BE2C (cell line): Measurements from ENCODE around the gene HEXD.

Experiments used
- DNase-seq: peaks from one replicate; pipeline ENCODE4 v3.0.0-alpha.2; 2020
- H3K27me3 ChIP-seq: fragments of 250-450 bp; sonication (Bioruptor Pico); 2 replicates; pipeline ENCODE4 v1.5.1; 2020; ENCODE audit warnings: mild to moderate bottlenecking
- H3K36me3 ChIP-seq: fragments of 250-450 bp; sonication (Bioruptor Pico); 2 replicates; pipeline ENCODE4 v1.5.1; 2020; ENCODE audit warnings: mild to moderate bottlenecking
- H3K4me1 ChIP-seq: fragments of 250-450 bp; sonication (Bioruptor Pico); 2 replicates; pipeline ENCODE4 v1.5.1; 2020
- H3K4me3 ChIP-seq: 2 replicates; pipeline ENCODE4 v1.5.1; 2011; ENCODE audit warnings: low read depth, low read length
- H3K9me3 ChIP-seq: fragments of 250-450 bp; sonication (Bioruptor Pico); 2 replicates; pipeline ENCODE4 v1.5.1; 2020
- TF ChIP-seq, protein P1 (sequence below): IDR thresholded peaks from 2 replicates; pipeline ENCODE4 v1.5.1; 2012; ENCODE audit warnings: mild to moderate bottlenecking, low read depth, low read length

HEXD gene

DNA sequence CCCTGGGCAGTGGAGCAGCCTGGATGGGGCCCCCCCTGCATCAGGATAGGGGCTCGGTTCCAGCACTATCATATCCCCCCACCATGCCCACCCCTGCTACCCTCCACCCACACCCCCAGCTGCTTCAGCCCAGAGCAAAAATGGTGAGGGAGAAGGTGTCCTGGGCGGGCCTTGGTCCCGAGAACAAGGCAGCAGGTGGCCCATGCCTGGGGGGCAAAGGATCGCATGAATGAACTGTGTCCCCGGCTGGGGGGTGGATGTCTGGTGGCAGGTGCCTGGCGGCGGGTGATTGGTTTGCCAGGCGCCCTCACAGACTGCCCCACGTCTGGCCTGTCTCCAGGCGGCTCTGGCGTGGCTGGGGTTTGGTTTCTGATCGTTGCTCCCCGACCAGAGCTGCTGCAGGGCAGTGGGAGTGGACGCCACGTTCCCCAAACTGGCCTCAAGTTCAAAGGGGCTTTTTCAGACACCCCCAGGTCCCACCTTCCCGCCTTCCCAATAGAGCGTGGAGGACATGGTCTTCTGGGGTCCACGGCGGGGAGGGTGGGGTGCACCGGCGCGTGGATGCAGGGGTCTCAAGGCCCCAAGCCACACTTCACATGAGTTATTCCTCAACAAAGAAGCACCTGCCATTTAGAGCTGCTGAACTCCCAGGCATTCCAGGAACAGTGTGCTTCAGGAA lies 34.0 kb upstream of the HEXD start:
- DNase-seq = peak; percentile 54
- H3K4me3 ChIP-seq = no peak overlapping the region
- peaks cover 13% of the 10 kb centered on the region; the same call in 1 of the 2 replicates for H3K27me3 ChIP-seq
- H3K9me3 ChIP-seq = no peaks in the 10 kb centered on the region
- no peaks in the 10 kb centered on the region for H3K36me3 ChIP-seq
- TF ChIP-seq, protein P1, sequence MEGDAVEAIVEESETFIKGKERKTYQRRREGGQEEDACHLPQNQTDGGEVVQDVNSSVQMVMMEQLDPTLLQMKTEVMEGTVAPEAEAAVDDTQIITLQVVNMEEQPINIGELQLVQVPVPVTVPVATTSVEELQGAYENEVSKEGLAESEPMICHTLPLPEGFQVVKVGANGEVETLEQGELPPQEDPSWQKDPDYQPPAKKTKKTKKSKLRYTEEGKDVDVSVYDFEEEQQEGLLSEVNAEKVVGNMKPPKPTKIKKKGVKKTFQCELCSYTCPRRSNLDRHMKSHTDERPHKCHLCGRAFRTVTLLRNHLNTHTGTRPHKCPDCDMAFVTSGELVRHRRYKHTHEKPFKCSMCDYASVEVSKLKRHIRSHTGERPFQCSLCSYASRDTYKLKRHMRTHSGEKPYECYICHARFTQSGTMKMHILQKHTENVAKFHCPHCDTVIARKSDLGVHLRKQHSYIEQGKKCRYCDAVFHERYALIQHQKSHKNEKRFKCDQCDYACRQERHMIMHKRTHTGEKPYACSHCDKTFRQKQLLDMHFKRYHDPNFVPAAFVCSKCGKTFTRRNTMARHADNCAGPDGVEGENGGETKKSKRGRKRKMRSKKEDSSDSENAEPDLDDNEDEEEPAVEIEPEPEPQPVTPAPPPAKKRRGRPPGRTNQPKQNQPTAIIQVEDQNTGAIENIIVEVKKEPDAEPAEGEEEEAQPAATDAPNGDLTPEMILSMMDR = no peak
- peaks cover 13% of the 10 kb centered on the region for H3K4me1 ChIP-seq

DNA sequence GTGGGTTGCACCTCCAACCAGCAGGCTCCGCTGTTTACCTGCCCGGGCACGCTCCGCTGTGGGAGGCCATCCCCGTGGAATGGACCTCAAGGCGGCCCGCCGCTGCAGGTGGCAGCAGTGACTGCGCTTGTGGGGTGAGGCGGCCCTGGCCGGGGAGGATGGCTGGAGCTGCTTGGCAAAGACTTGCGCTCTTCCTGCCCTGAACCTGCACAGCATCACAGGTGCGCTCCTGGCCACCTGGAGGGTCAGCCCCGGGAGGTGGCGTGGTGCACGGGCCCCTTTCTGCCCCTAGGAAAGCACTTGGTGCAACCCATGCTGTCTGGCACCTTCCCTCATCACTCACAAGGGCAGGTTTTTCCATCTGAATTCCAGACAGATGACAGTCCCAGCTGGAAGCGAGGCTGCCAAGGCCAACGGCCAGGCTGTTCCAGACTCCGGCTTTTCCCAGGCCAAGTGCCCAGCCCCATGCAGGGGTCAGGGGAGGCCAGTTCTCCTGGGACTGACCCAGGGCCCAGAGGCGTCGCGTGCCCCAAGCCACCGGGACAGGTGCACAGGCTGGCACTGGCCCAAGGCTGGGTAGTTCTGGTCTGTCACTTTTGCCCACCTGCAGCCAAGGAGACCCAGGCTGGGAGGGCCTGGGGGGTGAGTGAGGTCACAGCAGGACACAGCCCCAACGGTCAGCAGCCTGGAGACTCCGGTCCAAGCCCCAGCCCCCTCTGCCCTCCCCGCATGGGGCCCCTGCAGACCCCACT lies 33.2 kb upstream of the HEXD start:
- Histone ChIP-seq H3K4me1 (peaks cover 13% of the 10 kb centered on the region), H3K9me3 (no peaks in the 10 kb centered on the region), H3K27me3 (peaks cover 8% of the 10 kb centered on the region; the same call in 1 of the 2 replicates), H3K4me3 (no peak overlapping the region), H3K36me3 (no peaks in the 10 kb centered on the region)
- TF ChIP-seq, protein P1 = peak; percentile 10; the same call in 1 of the 2 replicates
- no peak for DNase-seq

DNA sequence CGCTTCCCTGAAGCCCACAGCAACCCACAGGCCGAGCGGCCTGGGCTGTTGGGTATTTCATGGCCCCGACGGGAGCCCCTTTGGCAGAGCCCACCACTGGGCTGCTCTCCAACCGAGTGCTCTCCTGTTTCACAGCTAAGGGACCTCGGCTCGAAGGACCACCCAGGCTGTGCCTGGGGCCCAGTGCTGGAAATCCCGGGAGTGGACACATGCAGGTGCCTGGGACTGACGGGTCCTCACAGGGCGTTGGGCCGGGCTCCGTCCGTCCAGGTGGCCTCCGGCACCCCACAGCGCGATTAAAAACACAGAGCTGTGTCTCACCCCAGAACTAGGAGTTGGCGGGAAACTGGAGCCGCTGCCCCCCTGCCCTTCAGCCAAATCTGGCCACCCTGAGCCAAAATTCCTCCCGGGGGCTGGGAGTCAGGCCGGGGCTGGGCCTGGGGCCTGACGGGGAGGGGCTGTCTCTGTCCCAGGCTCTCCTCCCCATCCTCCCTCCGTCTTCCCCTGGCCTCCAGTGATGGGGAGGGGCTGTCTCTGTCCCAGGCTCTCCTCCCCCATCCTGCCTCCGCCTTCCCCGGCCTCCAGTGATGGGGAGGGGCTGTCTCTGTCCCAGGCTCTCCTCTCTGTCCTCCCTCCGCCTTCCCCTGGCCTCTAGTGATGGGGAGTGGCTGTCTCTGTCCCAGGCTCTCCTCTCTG lies 32.4 kb upstream of the HEXD start:
- Histone ChIP-seq H3K4me3 (no peak overlapping the region), H3K9me3 (no peaks in the 10 kb centered on the region), H3K27me3 (no peaks in the 10 kb centered on the region), H3K4me1 (peaks cover 13% of the 10 kb centered on the region), H3K36me3 (no peaks in the 10 kb centered on the region)
- TF ChIP-seq, protein P1 = no peak
- DNase-seq = no peak

DNA sequence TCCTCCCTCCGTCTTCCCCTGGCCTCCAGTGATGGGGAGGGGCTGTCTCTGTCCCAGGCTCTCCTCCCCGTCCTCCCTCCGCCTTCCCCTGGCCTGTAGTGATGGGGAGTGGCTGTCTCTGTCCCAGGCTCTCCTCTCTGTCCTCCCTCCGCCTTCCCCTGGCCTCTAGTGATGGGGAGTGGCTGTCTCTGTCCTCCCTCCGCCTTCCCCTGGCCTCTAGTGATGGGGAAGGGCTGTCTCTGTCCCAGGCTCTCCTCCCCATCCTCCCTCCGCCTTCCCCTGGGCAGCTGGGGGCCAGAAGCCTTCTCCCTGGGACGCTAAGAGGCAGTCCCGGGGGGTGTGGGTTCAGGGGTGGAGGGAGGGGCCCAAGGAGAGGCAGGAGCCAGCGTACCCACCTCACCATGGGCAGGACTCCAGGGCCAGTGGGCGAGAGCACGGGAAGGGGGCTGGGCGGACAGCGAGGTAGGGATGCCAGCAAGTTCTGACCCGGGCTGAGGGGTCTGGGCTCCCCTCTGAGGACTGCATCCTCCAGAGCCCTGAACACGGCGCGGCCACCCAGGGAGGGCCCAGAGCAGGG lies 31.8 kb upstream of the HEXD start:
- TF ChIP-seq, protein P1 = no peak
- Histone ChIP-seq H3K36me3 (no peaks in the 10 kb centered on the region; the same call in 1 of the 2 replicates), H3K9me3 (no peaks in the 10 kb centered on the region), H3K27me3 (no peaks in the 10 kb centered on the region), H3K4me3 (no peak overlapping the region), H3K4me1 (peaks cover 13% of the 10 kb centered on the region)
- no peak for DNase-seq

DNA sequence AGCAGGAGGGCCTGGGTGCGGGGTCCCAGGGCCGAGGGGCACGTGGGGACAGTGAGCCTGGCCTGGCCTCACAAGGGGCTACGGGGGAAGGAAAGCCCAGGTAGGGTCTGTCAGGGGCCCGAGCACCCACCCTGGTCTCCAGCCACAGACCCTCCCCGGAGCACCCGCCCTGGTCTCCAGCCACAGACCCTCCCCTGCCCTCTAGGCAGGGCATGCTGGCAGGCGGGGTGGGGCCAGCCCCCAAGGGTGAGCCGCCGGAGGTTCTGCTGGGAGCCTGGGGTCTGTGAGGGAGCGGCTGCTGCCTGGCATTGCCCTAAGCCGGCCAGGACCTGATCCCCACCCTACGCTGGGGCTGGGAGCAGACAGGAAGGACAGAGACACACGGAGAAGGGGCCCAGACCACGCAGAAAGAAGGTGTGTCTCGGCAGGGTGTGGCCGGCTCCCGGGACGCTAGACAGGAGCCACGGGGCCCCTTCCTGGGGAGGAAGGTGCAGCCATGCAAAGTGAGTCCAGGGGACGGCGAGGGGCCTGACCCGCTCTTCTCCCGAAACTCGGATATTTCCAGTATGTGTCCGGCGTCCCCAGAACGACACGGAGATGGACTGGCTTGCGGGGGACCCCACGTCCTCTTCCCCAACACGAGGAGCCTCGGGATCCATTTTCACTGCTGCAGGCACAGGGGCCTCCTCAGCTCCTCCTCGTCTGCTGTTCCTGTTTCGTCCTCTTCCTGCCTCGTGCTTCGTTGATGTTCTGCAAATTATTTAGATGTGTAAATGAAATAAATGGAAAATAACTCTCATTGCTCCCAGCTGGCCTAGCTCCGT lies 31.1 kb upstream of the HEXD start:
- H3K4me3 ChIP-seq = no peak overlapping the region
- no peaks in the 10 kb centered on the region for H3K9me3 ChIP-seq
- TF ChIP-seq, protein P1 = no peak
- H3K4me1 ChIP-seq = peaks cover 13% of the 10 kb centered on the region
- DNase-seq = no peak
- H3K36me3 ChIP-seq = peaks cover 3% of the 10 kb centered on the region
- no peaks in the 10 kb centered on the region for H3K27me3 ChIP-seq
